Liver (tissue), 9 donors: ENCODE results near the gene ELOF1. TPM values are rescaled to one million over a fixed set of nuclear protein-coding genes. Genes with fewer than 3 reads are reported as not detected.

Source experiments
- DNase-seq: peaks from one replicate; pipeline ENCODE4 v3.0.0-alpha.2; 2017; ENCODE audit warnings: low spot score
- H3K27ac ChIP-seq, 2 donors: one replicate each; pipeline ENCODE4 v1.7.0; 2013; ENCODE audit warnings: inconsistent platforms in 2 of 2, low read length in 2 of 2, control low read depth in 1 of 2, low read depth in 1 of 2, mild to moderate bottlenecking in 1 of 2
- H3K27me3 ChIP-seq, 4 donors: one replicate each; pipeline versions ENCODE4 v1.6.1 to v1.7.0; 2013; ENCODE audit warnings: low read length in 3 of 4, inconsistent platforms in 1 of 4, mild to moderate bottlenecking in 1 of 4, moderate library complexity in 1 of 4; ENCODE audit not compliant: control insufficient read depth in 4 of 4, insufficient read depth in 4 of 4
- H3K36me3 ChIP-seq, 4 donors: one replicate each; pipeline versions ENCODE4 v1.6.1 to v1.7.0; 2013; ENCODE audit warnings: low read length in 3 of 4, mild to moderate bottlenecking in 3 of 4, low read depth in 1 of 4, moderate library complexity in 1 of 4; ENCODE audit not compliant: control insufficient read depth in 4 of 4, insufficient read depth in 3 of 4
- H3K4me1 ChIP-seq, 4 donors: one replicate each; pipeline versions ENCODE4 v1.6.1 to v1.7.0; 2013; ENCODE audit warnings: low read length in 3 of 4, mild to moderate bottlenecking in 3 of 4, moderate library complexity in 1 of 4; ENCODE audit not compliant: control insufficient read depth in 4 of 4, insufficient read depth in 4 of 4
- H3K4me3 ChIP-seq, 3 donors: one replicate each; pipeline versions ENCODE4 v1.6.1 to v1.7.0; 2013; ENCODE audit warnings: low read length in 3 of 3, control low read depth in 1 of 3, low read depth in 1 of 3, mild to moderate bottlenecking in 1 of 3
- H3K9ac ChIP-seq, 2 donors: one replicate each; pipeline ENCODE4 v1.7.0; 2013; ENCODE audit warnings: low read length in 2 of 2, mild to moderate bottlenecking in 2 of 2, moderate library complexity in 2 of 2, control low read depth in 1 of 2, low read depth in 1 of 2
- H3K9me3 ChIP-seq, 4 donors: one replicate each; pipeline versions ENCODE4 v1.6.1 to v1.7.0; 2013; ENCODE audit warnings: low read length in 3 of 4; ENCODE audit not compliant: control insufficient read depth in 4 of 4
- ATF3 ChIP-seq: IDR thresholded peaks from 2 replicates; pipeline ENCODE4 v1.6.1; 2016; ENCODE audit warnings: antibody characterized with exemption
- CTCF ChIP-seq: fragments of 150-350 bp; IDR thresholded peaks from 2 replicates; pipeline ENCODE4 v1.5.1; 2017; ENCODE audit warnings: improper control_type of control experiment, low read depth, low read length; ENCODE audit not compliant: missing input control
- EGR1 ChIP-seq, 2 donors: IDR thresholded peaks; 2 replicates each; pipeline ENCODE4 v1.6.1; 2016 to 2018; ENCODE audit warnings: antibody characterized with exemption in 2 of 2, low read depth in 2 of 2
- FOXA1 ChIP-seq: IDR thresholded peaks from 2 replicates; pipeline ENCODE4 v1.6.1; 2016; ENCODE audit warnings: antibody characterized with exemption
- FOXA2 ChIP-seq: IDR thresholded peaks from 2 replicates; pipeline ENCODE4 v1.6.1; 2016; ENCODE audit warnings: antibody characterized with exemption
- GABPA ChIP-seq, 2 donors: IDR thresholded peaks in 1 of 2; conservative IDR thresholded peaks in 1 of 2; 2 replicates each; pipeline ENCODE4 v1.6.1; 2016; ENCODE audit warnings: antibody characterized with exemption in 2 of 2, mild to moderate bottlenecking in 1 of 2, moderate library complexity in 1 of 2
- HNF4A ChIP-seq, 2 donors: conservative IDR thresholded peaks; 2 replicates each; pipeline ENCODE4 v1.6.1; 2016; ENCODE audit warnings: antibody characterized with exemption in 2 of 2, mild to moderate bottlenecking in 2 of 2
- HNF4G ChIP-seq: IDR thresholded peaks from 2 replicates; pipeline ENCODE4 v1.6.1; 2016; ENCODE audit warnings: antibody characterized with exemption
- JUND ChIP-seq, 2 donors: IDR thresholded peaks; 2 replicates each; pipeline ENCODE4 v1.6.1; 2016; ENCODE audit warnings: antibody characterized with exemption in 2 of 2
- NR2F2 ChIP-seq: IDR thresholded peaks from 2 replicates; pipeline ENCODE4 v1.6.1; 2016; ENCODE audit warnings: antibody characterized with exemption
- RAD21 ChIP-seq, 2 donors: IDR thresholded peaks; 2 replicates each; pipeline ENCODE4 v1.6.1; 2016; ENCODE audit warnings: antibody characterized with exemption in 2 of 2, mild to moderate bottlenecking in 2 of 2
- RXRA ChIP-seq, 2 donors: IDR thresholded peaks; 2 replicates each; pipeline ENCODE4 v1.6.1; 2017 to 2018; ENCODE audit warnings: antibody characterized with exemption in 2 of 2, mild to moderate bottlenecking in 1 of 2
- SP1 ChIP-seq: IDR thresholded peaks from 2 replicates; pipeline ENCODE4 v1.6.1; 2018; ENCODE audit warnings: antibody characterized with exemption, mild to moderate bottlenecking
- TAF1 ChIP-seq: conservative IDR thresholded peaks from 2 replicates; pipeline ENCODE4 v1.6.1; 2016; ENCODE audit warnings: antibody characterized with exemption, mild to moderate bottlenecking
- YY1 ChIP-seq: IDR thresholded peaks from 2 replicates; pipeline ENCODE4 v1.6.1; 2016; ENCODE audit warnings: antibody characterized with exemption, mild to moderate bottlenecking
- ZBTB33 ChIP-seq: IDR thresholded peaks from 2 replicates; pipeline ENCODE4 v1.6.1; 2016; ENCODE audit warnings: antibody characterized with exemption
- WGBS: extraction: QIAGEN DNeasy Blood & Tissue Kit; methylation state at CpG from one replicate; pipeline ENCODE4 v1.1.7; 2013; 5-methylcytosine and 5-hydroxymethylcytosine counted together
- polyA plus RNA-seq, 2 donors: library from polyadenylated mRNA; stranded (reverse) in 1 of 2; unstranded in 1 of 2; fragments of 200-250 nt in 1 of 2; fragments of >200 nt in 1 of 2; fragmentation: Nextera tagmentation in 1 of 2; extraction: Ambion mirVana in 1 of 2; gene quantifications; one replicate each; pipeline versions ENCODE4 v1.2.1 to v1.2.3, GENCODE V29; 2013 to 2015
- total RNA-seq, 2 donors: library from RNA; depleted of rRNA; stranded (reverse); fragments of >200 nt; gene quantifications; one replicate each; pipeline ENCODE4 v1.2.3, GENCODE V29; 2014
- TF ChIP-seq, protein P1 (sequence below): IDR thresholded peaks from 2 replicates; pipeline ENCODE4 v1.6.1; 2016; ENCODE audit warnings: antibody characterized with exemption, mild to moderate bottlenecking
- TF ChIP-seq, protein P2 (sequence below): IDR thresholded peaks from 2 replicates; pipeline ENCODE4 v1.6.1; 2016; ENCODE audit warnings: antibody characterized with exemption
- donor health status: healthy.
- donor health status: healthy.
- donor health status: healthy.
- donor health status: healthy.
- donor health status: healthy.

Gene ELOF1
- total and polyA plus RNA-seq, 4 donors: 11.1 to 37.9 (median 24.0) TPM

- Histone ChIP-seq H3K36me3 (peaks cover 0 to 15% (median 2%) of the 10 kb centered on the region in 4 donors), H3K4me3 (no peak overlapping the region), H3K27me3 (no peaks in the 10 kb centered on the region), H3K4me1 (peaks cover 5 to 14% (median 12%) of the 10 kb centered on the region in 4 donors), H3K27ac (no peak overlapping the region), H3K9ac (no peak overlapping the region), H3K9me3 (no peaks in the 10 kb centered on the region)
- WGBS: 92% methylated on average over 18 of the region's 18 CpGs
- DNase-seq: no peak
- TF ChIP-seq, protein P1, sequence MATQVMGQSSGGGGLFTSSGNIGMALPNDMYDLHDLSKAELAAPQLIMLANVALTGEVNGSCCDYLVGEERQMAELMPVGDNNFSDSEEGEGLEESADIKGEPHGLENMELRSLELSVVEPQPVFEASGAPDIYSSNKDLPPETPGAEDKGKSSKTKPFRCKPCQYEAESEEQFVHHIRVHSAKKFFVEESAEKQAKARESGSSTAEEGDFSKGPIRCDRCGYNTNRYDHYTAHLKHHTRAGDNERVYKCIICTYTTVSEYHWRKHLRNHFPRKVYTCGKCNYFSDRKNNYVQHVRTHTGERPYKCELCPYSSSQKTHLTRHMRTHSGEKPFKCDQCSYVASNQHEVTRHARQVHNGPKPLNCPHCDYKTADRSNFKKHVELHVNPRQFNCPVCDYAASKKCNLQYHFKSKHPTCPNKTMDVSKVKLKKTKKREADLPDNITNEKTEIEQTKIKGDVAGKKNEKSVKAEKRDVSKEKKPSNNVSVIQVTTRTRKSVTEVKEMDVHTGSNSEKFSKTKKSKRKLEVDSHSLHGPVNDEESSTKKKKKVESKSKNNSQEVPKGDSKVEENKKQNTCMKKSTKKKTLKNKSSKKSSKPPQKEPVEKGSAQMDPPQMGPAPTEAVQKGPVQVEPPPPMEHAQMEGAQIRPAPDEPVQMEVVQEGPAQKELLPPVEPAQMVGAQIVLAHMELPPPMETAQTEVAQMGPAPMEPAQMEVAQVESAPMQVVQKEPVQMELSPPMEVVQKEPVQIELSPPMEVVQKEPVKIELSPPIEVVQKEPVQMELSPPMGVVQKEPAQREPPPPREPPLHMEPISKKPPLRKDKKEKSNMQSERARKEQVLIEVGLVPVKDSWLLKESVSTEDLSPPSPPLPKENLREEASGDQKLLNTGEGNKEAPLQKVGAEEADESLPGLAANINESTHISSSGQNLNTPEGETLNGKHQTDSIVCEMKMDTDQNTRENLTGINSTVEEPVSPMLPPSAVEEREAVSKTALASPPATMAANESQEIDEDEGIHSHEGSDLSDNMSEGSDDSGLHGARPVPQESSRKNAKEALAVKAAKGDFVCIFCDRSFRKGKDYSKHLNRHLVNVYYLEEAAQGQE: no peak
- no peak for TF ChIP-seq NR2F2
- TF ChIP-seq JUND (IDR thresholded peaks at IDR 0.05): no peak
- no peak for TF ChIP-seq RAD21 (IDR thresholded peaks at IDR 0.05)
- no peak for TF ChIP-seq HNF4A (conservative IDR thresholded peaks at IDR 0.05)
- TF ChIP-seq FOXA1: no peak
- no peak for TF ChIP-seq HNF4G
- TF ChIP-seq EGR1 (IDR thresholded peaks at IDR 0.05; ENCODE audit: low read depth in 2 of 2): no peak
- no peak for TF ChIP-seq ATF3
- TF ChIP-seq, protein P2, sequence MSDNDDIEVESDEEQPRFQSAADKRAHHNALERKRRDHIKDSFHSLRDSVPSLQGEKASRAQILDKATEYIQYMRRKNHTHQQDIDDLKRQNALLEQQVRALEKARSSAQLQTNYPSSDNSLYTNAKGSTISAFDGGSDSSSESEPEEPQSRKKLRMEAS: no peak
- no peak for TF ChIP-seq SP1
- no peak for TF ChIP-seq TAF1
- TF ChIP-seq RXRA (IDR thresholded peaks at IDR 0.05): no peak
These were observed 51.5 kb downstream of the ELOF1 start for GRCh38 chr19:11507370-11508078.

DNA sequence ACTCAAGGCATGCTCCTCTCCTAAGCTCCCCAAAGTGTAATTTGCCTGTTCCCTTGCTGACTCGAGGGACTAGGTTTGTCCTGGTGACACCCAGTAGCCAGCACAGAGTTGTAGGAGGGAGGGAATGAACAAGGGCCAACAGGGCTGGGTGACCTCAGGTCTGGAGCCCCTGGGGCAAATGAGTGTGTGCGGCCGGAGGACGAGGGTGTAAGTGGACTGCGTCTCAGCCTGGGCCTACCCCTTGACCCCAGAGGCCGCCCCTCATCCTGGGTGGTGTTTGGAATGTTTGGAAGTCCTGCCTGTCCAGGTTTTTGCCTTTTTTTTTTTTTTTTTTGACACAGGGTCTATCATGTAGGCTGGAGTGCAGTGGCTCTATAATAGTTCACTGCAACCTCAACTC is 52.1 kb downstream of the ELOF1 start:
- WGBS: 92% methylated on average over 6 of the region's 6 CpGs

More for the DNA sequence above, 52.1 kb downstream of the ELOF1 start:
- Histone ChIP-seq H3K4me1 (peaks cover 5 to 14% (median 12%) of the 10 kb centered on the region in 4 donors), H3K27me3 (no peaks in the 10 kb centered on the region), H3K9ac (no peak overlapping the region), H3K9me3 (no peaks in the 10 kb centered on the region), H3K36me3 (peaks cover 0 to 9% (median 2%) of the 10 kb centered on the region in 4 donors), H3K4me3 (no peak overlapping the region), H3K27ac (no peak overlapping the region)
- TF ChIP-seq JUND (IDR thresholded peaks at IDR 0.05): no peak
- TF ChIP-seq ZBTB33: no peak
- no peak for TF ChIP-seq HNF4G
- TF ChIP-seq RAD21 (IDR thresholded peaks at IDR 0.05): no peak
- TF ChIP-seq FOXA1: no peak
- no peak for TF ChIP-seq CTCF
- TF ChIP-seq GABPA (IDR thresholded peaks at IDR 0.05 in 1 of 2, conservative IDR thresholded peaks at IDR 0.05 in 1 of 2): no peak
- TF ChIP-seq, protein P1: no peak
- no peak for TF ChIP-seq YY1
- no peak for TF ChIP-seq RXRA (IDR thresholded peaks at IDR 0.05)
- TF ChIP-seq HNF4A (conservative IDR thresholded peaks at IDR 0.05): no peak
- TF ChIP-seq TAF1: no peak
- no peak for TF ChIP-seq NR2F2
- TF ChIP-seq ATF3: no peak
- TF ChIP-seq, protein P2: no peak
- TF ChIP-seq FOXA2: no peak
- no peak for DNase-seq
